ENCODE results near the gene SUSD2. TPM values are rescaled to one million over a fixed set of nuclear protein-coding genes. Genes with fewer than 3 reads are reported as not detected.
"Not testable (repeated sequence)": the region's sequence is repeated elsewhere in the genome, so short reads cannot be mapped to it uniquely, and the experiment has no call there.

The SUSD2 gene
- total RNA-seq, 1 donor from 2014 or later, result 0.07 TPM

DNA sequence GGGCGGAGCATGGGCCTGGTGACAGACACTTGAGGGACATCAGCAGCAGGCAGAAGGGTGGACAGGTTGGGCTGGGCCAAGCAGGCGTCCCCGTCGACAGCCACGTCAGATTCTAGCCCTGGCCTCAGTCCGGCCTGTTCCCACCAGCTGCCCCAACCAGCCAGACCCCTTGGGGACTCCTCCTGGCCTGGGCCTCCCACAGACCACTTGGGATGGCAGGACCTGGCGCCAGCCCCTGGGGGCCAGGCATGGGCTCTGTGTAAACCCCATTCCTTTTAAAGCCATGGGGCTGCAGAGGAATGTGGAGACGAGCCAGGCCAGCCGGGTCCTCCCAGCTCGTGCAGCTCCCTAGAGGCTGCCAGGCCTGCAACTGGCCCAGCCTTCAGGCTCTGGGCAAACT, 4.7 kb upstream of the SUSD2 start:
- DNase-seq (ENCODE audit: low read depth, low spot score), result no peak

GRCh38 chr22:24177045-24177444, 4.2 kb upstream of the SUSD2 start:
- no peak for DNase-seq (ENCODE audit: low read depth, low spot score)

GRCh38 chr22:24177456-24177855, 3.8 kb upstream of the SUSD2 start:
- no peak for DNase-seq (ENCODE audit: low read depth, low spot score)

GRCh38 chr22:24178021-24178431, 3.3 kb upstream of the SUSD2 start:
- no peak for DNase-seq (ENCODE audit: low read depth, low spot score)

GRCh38 chr22:24178502-24179440, 2.5 kb upstream of the SUSD2 start:
- DNase-seq (ENCODE audit: low read depth, low spot score), result no peak

DNA sequence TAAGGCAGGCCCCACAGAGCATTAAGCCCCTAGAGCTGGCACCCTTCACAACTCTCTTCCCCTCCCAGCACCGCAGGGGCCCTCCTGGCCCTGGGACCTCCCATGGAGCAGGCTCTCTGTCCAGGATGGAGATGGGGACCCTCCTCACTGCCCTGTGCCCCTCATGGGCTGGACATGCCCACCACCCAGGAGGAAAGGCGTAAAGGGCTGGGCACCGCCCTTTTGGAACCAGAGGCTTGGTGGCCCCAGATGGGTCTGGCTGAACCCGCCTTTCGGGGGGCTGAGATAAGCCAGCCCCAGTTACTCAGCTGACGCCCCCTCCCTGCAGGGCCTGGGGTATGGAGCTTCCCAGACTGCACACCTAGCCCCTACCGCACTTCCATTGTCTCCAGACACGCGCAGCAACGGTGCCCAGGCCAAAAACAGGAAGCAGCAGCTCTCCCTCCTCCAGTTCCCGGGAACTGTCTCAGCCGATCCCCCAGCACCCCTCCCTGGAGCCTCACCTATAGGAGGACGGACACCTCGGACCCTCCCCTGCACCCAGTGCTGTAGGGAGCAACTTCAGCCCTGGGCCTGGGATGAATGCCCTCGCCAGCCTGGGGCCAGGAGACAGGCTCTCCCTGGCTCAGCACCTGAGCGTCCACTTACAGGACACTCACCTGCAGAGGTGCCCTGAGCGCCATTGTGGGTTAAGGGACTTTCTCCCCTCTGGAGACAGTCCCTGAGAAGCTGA, 1.6 kb upstream of the SUSD2 start:
- DNase-seq (ENCODE audit: low read depth, low spot score), result no peak

GRCh38 chr22:24180316-24181087, 785 bp upstream of the SUSD2 start:
- DNase-seq (ENCODE audit: low read depth, low spot score), result no peak

DNA sequence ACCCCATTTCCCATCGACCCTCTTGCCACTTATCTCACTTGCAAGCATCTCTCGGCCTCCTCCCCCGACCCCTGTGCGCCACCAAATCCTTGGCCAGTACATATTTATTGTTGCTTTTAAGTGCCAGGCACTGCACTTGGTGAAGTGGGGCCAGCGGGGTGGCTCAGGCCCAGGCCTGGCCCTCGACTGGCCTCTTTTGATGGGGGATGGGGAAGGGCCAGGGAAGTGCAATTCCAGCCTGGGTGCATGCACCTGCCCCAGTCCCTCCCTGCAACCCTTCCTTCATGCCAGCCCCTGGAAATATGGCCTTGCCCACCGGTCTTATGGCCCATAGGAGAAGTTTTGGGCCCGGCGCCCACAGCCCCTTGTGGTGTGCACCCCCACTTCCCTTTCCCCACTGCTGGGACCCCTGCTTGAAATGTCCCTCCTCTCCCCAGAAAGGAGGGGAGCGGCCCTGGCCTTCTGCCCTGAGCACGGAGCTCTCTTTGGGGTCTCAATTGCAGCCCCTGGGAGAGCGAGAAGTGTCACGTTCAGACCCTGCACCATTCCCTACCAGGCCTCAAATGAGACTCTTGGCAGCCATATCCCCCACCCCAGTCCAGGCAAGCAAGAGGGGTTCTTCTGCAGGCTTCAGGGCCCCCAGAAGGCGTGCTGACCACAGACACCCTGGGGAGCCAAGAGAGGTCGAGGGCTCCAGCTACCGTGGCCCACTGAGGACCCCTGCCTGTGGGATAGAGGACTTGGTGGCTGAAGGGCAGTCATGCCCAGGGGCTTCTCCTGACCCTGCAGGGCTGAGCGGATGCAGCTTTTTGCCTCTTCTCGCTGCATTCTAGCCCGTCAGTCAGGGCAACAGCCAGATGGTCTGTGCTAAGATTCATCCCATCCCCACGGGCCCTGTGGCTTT, 961 bp downstream of the SUSD2 start:
- no peak for DNase-seq (ENCODE audit: low read depth, low spot score)

DNA sequence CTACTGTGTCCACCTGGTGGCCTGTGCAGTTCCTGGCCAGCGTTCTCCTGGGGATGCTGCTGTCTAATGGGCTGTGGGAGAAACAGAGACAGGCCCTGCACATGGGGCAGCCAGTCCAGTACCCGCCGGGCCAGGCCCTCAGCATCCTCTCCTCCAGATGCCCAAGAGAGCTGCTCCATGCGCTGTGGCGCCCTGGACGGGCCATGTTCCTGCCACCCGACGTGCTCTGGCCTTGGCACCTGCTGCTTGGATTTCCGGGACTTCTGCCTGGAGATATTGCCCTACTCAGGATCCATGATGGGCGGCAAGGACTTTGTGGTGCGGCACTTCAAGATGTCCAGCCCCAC, 1.6 kb downstream of the SUSD2 start:
- not testable (repeated sequence) for DNase-seq (ENCODE audit: low read depth, low spot score)

DNA sequence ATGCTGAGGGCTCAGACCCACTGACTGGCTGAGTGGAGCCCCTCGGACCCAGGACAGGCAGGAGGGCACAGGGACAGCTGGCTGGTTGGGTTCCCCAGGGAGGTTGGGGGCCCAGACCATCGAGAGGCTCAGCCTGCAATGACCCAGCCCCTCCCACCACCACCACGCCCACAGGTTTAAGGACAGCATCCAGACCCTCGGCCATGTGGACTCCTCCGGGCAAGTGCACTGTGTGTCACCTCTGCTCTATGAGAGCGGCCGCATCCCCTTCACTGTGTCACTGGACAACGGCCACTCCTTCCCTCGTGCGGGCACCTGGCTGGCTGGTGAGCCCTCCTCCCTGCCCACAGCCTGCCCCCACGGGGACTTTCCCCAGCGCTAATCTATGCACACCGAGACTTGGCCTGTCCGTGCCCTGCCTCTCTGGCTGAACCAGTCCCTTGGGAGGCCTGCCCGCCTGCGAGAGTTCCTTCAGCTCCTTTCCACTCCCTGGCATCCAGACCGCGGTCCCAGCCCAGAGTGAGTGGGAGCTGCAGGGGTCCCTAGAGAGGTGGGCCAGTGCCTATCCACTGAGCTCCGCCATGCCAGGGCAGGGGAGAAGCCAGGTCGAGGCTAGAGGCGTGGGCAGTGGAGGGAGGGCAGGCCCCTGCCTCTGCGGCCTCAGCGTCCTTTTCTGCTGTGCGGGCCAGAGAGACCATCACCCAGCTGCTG, 2.2 kb downstream of the SUSD2 start:
- DNase-seq (ENCODE audit: low read depth, low spot score), result no peak

DNA sequence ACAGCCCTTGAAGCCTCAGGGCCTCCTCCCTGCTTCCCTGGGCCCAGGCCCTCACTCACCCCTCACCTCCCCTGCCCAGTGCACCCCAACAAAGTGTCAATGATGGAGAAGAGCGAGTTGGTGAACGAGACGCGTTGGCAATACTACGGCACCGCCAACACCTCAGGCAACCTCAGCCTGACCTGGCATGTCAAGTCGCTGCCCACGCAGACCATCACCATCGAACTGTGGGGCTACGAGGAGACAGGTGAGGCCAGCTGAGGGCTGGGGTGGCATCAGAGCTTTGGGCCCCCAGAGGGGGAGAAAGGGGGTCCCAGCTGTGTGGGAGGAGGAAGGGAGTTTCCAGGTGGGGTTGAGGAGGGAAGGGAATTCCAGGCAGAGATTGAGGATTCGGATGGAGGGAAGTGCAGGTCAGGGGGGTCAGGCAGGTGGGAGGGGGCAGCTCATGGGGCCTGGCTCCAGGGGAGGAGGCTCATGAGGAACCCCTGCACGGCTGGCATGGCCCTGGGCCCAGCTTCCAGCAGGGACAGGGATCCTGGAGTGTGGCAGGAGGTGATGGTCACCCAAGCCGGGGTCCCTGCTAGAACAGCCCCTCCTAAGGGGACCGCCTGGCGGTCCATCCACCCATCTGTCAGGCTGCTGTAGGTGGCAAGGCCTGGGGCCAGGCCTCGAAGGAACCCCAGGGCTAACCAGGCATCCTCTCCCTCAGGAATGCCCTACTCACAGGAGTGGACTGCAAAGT, 2.9 kb downstream of the SUSD2 start:
- DNase-seq (ENCODE audit: low read depth, low spot score), result no peak

GRCh38 chr22:24185001-24185500, 3.8 kb downstream of the SUSD2 start:
- no peak for DNase-seq (ENCODE audit: low read depth, low spot score)

DNA sequence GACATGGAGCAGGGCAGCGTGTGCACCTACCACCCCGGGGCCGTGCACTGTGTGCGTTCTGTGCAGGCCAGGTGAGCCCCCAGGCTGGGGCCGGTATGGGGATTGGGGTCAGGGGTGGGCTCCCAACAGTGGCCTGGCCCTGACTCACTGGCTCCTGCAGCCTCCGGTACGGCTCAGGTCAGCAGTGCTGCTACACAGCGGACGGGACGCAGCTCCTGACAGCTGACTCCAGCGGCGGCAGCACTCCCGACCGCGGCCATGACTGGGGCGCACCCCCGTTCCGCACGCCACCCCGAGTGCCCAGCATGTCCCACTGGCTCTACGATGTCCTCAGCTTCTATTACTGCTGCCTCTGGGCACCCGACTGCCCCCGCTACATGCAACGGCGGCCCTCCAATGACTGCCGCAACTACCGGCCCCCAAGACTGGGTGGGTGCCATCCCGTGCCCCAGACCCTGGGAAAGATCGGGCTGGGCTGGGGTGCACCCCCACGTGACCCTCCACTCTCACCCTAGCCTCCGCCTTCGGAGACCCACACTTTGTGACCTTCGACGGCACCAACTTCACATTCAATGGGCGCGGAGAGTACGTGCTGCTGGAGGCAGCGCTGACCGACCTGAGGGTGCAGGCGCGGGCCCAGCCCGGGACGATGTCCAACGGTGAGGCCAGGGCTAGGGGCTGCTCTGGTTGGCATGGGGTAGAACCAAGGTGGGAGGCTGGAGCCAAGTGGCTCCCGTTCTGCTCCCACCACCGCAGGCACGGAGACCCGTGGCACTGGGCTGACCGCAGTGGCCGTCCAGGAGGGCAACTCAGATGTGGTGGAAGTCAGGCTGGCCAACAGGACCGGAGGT, 4.4 kb downstream of the SUSD2 start:
- no peak for DNase-seq (ENCODE audit: low read depth, low spot score)

- no peak for DNase-seq (ENCODE audit: low read depth, low spot score)
Observed at GRCh38 chr22:24186352-24186740, 5.1 kb downstream of the SUSD2 start.

GRCh38 chr22:24186892-24187670, 5.8 kb downstream of the SUSD2 start:
- DNase-seq (ENCODE audit: low read depth, low spot score), result no peak

- DNase-seq (ENCODE audit: low read depth, low spot score), result no peak
Observed at GRCh38 chr22:24187731-24188644, 6.7 kb downstream of the SUSD2 start.

Measured in pulmonary artery endothelial cell (primary cell).